NCI-H1436 treated with DMSO at 0.1 percent for 48 hours (cell line): Measurements from ENCODE around the gene TMEM163.
"Not testable (repeated sequence)": the region's sequence is repeated elsewhere in the genome, so short reads cannot be mapped to it uniquely, and the experiment has no call there.

Source experiments
- DNase-seq: peaks from one replicate; lab custom pipeline; 2025; lab: John Stamatoyannopoulos, UW

TMEM163 gene

DNA sequence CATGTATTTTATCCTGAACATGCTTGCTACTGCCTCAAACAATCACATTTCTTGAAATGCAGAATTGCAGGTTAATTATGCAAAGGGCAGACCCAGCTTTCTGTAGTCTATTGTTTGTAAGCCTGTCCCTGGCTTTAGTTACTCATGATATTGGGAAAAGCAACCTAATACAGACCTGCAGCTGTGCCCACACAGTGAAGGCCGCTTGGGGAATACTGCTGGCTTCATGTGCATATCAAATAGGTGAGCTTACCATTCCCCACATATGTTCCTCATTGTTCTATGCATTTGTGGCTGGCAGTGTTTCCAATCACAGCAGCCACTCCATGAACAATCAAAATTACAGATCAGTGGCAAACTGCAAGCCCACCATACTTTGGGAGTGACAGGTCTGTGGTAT, 186.3 kb downstream of the TMEM163 start:
- no peak for DNase-seq

DNA sequence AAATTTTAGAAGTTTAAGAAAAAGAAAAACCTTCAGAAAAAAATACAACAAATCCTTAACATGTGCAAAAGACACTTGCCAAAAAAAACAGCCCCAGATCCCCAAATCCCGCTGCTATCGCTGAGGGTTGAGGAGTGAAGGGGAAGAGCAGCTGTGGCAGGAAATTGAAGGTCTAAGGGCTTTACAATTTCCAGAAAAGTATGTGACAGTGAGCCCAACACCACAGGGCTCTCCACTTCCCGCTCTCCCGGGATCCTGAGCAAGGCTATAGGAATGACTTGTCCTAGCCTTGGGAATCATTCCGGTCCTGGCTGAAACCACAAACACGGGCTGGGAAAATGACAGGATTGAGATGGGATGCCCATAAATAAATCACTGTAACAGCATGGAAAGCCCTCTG, 191.4 kb downstream of the TMEM163 start:
- no peak for DNase-seq

DNA sequence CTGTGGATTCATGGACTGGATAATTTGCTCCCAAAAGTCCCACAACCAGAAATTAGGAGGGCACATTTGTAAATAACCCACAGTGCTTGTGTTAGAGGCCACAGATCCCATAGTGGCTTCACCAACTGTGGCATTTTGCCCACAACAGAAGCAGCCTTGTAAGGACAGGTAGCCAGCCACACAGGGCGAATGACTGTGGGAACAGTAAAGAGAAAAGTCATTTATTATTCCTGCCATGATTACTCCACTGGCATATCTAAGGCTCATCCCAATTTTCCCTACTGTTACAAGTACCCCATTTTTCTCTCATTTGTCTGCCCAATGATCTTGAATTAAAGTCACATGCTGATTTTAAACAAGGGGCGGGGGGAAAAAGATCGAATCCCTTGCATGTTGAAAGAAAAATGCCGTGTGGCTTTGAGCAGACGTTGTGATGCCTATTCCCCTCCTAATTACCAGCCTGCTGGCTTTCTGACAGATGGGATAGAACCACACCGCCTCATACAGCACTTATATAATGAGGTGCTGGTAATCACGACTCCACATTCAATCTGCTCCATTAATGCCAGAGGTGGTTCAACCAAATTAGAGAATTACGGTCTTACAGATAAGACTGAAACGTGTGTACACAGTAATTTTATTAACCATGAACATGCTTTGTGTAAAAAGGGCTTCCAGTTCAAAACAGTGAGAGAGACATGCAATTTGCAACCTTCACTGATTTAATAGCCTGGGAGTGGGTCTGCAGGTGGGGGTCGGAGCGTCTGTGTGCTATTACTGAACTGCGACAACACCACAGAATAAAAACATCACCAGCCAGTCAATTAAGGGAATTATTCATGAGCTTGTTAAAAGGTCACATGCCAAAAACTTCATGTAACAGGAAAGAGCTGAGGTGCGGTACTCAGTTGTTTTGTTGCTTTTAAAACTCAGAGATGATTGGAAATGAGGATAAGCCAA, 196.0 kb downstream of the TMEM163 start:
- peak; percentile 66 for DNase-seq

DNA sequence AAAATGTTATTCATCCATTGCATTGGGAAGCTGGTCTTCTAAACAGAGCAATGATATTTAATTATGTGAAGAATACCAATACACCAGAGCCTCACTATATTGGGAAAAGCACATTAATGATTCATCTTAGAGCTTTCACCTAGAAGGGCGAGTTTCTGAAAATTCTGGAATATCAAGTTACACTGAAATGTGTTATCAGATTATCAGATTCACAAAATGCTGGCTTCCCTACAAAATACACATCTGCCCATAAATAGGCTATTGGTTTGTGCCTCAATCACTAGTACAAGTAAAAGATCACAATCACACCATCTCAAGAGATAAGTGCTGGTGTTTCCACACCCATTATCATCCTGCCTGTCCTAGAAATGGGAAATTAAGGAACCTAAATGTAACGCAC, 200.7 kb downstream of the TMEM163 start:
- no peak for DNase-seq

DNA sequence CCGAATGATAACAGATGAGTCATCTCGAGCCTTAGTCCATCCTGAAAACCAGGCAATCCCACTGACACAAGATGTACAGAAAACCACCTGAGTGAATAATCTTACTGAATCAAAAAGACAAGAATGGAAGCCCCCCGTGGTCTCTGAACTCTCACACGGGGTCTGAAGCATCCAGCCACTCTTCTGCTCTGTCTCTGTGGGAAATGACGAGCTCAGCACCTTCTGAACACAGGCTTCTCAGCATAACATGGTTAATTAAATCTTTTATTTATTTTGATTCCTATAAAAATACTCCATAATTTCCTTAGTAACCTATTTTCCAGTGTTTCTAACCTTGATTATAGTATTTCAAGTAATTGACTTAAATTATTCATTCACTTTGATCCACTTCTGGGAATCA, 203.7 kb downstream of the TMEM163 start:
- no peak for DNase-seq

DNA sequence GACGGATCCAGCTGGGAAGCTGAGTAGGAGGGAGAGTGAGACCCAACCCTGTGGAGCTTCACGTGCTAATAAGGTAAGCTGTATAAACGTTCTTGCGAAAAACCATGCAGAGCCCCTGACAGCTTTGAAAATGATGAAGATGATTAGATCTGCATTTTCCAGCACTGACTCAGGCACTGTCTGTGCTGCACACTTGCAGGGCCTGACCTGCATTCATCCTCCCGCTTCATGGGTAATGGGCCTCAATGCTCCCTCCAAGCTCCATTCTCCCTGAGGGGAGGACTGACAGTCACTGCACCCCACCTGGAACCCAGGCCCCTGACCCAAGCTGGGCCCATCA, 205.4 kb downstream of the TMEM163 start:
- DNase-seq: no peak

DNA sequence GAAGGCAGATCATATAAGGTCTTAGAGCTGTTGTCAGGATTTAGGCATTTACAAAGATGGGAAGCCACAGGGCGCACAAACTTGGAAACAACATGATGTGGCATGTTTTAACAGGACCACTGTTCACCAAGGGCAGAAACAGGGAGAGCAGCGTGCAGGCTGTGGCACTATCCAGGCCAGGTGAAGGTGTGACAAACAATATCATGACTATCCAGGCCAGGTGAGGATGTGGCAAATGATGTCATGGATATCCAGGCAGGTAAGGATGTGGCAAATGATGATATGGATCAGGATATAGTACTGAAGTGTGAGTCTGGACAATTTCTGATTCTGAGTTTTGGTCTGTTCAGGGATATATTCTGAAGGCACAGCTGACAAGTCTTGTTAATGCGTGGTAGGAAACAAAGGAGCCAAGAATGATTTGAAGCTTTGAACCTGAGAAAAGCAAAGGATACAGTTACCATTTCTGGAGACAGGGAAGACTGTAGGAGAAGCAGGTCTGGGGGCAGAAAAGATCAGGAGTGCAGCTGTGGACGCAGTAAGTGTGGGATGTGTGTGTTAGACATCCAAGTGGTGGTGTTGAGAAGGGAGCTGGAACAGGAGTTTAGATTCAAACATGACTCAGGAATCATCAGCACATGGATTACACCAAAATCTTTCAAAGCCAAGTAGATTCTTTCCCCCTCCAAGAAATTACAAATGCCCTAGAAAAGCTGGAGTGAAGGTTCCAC, 205.9 kb downstream of the TMEM163 start:
- no peak for DNase-seq

DNA sequence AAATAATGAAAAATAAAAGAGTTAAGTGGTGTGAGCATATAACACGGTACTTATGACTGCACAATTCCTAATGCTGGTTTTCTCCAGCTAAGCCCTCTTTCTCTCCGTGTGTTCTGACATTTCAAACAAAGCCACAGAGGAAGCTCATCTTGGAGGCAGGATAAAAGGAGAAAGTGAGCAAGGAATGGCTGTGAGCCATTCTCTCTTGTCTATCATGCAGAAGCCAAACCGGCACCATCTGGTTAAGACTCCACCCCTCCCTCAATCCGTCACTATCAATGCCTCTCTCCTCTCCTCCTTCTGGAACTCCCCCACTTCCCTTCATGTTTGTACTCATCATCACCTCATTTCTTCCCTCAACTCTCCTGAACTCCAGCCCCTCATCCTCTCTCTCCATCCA, 210.4 kb downstream of the TMEM163 start:
- DNase-seq: no peak

DNA sequence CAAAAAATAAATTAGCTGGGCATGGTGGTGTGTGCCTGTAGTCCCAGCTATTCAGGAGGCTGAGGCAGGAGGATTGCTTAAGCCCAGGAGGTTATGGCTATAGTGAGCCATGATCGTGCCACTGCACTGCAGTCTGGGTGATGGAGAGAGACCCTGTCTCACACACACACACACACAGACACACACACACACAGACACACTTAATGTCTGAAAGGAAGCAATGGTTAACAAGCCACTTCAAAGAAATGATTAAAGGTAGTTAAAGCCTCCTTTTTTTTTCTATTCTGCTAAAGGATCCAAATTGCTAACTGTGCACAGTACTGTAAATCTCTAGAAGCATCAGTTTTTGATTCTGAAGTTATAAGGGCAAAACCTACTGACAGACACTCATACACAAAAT, 211.1 kb downstream of the TMEM163 start:
- DNase-seq: no peak

DNA sequence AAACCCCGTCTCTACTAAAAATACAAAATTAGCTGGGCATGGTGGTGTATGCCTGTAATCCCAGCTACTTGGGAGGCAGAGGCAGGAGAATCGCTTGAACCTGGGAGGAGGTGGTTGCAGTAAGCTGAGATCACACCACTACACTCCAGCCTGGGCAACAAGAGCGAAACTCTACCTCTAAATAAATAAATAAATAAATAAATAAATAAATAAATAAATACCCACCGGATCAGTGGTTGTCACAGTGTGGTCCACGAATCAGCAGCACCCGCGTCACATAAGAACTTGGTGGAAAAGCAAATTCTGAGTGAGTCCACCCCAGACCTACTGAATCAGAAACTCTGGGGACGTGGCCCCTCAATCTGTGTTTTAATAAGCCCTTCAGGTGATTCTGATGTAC, 211.6 kb downstream of the TMEM163 start:
- DNase-seq: not testable (repeated sequence)

DNA sequence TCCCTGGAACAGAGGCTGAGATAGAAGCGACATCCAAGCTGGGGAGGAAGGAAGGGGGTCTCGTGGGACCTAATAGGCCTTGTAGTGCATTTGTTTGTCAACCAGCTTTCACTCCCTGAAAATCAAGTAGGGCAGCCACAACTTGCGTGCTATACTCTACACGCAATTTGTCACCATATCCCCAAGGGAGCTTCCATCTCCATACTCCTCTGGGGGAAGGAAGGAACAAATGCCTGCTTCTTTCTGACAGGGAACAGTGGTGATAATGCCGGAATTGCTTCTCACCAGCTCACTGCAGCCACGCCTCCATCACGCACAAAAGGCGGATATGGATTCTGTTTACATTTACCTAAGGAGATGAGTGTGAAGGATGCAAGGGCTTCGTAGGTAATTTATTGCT, 213.4 kb downstream of the TMEM163 start:
- DNase-seq: no peak

DNA sequence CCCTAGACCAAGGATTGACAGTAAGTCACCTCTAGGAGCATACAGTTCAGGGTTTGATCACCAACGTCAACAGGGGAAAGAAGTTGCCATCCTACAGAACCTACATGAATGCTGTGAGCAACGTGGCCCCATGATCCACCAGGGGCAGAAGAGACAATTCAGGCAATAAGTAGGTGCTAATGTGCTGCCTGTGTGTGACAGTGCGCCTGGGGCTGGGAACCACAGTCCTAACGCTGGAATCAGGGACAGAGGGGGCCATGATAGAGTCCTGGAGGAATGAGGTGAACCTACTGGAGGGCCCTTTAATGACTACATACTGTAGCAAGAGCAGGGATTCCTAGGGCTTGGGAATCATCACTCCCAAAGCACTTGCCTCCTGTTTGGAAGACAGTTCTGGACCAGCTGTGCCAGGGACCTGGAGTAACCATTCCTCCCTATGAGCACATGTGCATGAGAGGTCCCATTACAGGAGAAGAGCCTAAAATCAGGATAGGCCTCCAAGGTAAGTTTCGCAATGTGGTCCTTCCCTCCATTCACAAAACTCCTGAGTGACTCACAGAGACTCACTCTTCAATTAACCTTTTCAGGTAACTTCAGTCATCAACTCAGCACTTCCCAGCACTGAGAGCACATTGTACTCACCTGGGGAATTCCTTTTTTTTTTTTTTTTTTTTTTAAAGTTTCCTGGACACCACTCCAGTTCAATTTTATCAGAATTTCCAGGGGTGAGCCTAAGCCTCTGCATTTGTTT, 214.0 kb downstream of the TMEM163 start:
- DNase-seq: no peak

DNA sequence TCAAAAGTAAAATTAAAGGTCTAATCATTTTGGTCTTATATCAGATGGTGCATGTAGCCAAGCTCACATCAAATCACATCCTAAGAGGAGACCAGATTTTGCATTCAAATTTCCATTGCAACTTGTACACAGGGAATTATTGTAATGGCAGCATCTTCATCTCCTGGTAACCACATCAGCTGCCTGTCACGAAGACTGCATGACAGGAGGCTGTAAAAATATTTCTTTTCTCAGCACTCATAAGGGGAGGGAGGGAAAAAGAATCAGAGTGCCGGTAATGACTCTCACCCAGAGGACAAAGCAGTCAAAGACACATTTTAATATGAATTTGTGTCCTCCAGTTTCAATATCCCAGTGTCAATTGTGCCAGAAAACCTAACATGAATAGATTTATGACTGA, 216.7 kb downstream of the TMEM163 start:
- DNase-seq: no peak

DNA sequence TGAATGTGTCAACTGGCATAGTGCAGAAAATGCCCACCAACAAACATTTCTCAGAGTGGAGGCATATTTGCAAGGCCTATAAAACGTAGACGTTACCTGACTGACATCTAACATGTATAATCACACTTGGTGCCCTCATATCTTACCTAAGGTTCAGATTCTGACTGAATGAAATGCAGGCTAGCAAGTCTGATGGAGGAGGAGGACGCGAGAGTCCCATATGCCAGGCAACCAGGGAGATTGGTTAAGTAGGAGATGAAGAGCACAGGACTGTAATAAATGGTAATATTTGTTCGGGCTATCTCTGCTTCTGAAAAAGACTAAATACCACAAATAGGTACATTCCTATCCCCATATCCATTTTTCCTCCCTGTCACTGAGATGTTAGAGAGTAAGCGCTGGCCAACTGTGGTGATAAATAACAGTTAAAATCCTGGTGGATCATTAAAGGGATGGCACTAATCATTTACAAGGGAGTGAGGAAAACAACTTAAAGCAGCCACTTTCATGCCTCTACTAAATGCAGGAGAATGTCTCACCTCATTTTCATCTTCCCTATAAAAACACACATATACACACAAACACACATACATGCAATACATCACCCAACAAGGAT, 217.2 kb downstream of the TMEM163 start:
- no peak for DNase-seq

DNA sequence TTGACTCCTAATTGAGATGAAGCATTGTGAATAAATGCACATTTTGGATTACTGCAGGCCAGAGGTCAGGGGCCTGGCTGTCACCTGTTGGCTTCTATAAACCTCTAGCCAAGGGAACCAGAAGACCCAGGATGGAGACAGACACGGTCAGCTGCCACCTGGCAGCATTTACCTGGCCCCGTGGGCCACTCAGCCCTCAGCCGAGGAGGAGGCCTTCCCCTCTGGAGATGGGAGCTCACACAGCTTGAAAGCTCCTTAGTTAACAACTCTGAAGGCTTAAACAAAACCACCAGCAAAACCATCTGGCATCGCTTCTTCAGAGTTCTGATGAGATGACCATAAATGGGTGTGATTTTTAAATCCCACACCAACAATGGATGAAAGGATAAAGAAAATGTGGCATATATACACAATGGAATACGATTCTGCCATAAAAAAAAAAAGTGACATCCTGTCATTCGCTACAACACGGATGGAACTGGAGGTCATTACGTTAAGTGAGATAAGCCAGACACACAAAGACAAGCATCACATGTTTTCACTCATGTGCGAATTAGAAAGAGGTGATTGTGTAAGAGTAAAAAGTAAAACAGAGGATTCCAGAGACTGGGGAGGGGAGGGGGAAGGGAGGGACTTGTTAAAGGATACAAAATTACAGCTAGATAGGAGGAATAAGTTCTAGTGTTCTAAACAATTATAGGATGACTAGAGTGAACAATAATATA, 218.4 kb downstream of the TMEM163 start:
- no peak for DNase-seq

DNA sequence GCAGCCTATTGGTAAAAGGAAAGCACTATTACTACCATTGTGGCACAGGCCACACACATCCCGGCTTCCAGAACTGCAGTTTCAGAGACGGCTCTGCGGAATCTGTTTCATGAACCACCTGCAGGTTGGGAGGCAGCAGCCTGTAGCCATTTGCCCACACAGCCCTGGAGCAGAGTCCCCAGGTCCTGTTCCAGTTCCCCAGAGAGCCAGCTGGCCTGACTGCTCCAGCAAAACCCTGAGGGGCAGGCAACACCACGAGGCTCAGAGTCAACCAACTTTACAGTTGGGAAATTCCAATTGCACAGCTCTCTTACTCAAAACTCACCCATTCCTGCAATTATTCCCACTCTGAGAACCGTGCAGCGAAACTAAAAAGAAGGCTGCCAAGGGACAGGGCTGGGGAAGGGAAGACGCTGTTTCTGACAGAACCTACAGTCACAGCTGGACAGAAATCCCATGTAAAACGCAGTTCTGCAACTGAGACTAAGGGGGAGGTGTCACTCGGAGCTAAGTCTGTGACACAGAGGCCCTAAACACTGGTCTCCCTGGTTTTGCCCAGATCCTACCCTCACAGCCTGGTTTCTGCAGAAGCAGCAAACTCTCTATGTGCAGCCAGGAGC, 219.4 kb downstream of the TMEM163 start:
- DNase-seq: no peak

DNA sequence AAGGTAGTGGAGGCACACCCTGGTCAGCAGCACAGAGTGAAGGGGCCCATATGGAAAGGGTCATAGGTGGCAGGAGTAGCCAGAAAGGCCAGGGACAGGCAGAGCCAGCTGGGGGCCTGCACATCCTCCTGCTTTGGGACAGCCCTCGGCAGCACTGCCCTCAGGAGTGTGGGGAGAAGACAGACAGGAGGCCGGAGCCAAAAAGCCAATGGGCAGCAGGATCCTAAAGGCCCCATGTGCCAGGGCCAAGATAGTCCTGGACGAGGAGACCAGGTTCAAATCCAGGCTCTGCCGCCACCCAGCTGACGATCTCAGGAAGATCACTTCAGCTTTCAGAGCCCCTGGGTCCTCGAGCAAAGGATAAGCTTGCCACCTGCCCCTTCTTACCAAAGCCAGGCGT, 220.1 kb downstream of the TMEM163 start:
- DNase-seq: no peak

DNA sequence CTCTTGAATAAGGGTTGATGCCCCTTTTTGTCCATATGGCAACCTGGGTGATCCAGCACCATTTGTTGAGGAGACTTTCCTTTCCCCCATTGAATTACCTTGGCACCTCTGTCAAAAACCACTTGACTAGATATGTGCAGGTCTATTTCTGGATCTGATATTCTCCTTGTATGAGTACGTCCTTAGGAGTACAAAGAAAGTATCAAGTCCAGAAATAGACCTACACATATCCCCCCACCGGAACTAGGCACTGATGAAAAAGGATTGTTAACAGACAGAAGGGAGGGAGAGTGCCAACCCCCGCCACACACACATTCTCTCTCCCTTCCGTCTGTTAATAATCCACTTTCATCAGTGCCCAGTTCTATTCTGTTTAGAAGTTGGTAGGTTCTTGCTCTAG, 225.0 kb downstream of the TMEM163 start:
- no peak for DNase-seq

DNA sequence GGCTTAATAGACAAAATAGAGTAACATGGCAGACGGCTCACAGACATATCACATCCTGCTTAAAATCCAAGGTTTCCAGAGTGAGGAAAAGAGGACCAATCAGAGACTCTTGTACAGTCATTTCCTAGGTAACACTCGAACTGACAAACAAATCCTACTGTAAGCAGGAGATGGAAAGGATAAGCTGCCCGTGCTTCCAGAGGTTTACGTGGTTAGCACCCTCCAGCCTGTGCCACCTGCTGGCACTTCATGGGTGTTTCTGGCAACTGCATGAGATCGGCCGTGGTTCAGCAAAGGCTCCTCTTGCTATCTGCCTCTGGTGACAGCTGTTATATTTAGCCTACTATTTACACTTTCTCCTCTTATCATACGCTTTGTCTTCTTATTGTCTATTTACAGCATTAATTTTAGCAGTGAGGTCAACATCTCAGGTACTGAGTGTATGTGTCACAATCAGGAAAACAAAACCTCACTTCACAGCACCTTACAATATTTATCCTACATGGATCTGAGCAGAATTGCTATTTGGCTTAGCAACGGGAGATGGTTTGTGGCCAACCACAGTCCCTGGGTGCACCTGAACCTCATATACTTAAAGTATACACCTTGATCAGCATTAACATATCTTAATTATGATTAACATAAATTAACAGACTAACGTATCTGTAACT, 226.9 kb downstream of the TMEM163 start:
- DNase-seq: peak; percentile 15

DNA sequence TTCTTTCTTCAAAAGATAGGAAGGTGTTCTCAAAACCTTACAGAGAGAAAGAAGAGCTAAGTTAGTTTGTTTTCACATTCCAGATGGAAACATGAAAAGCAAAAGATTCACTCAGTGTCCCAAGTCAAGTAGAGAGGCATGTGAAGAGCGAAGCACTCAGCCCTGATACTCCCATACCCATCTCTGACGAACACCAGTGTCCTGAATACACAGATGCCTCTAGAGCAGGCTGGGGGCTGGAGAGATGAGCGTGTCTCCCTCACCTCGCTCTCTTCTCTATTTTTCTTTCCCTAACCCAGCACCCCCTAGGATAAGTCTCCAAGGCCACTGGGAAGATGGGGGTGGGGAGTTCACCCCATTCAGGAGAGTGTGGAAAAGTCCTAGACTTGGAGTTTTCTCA, 227.8 kb downstream of the TMEM163 start:
- DNase-seq: no peak

DNA sequence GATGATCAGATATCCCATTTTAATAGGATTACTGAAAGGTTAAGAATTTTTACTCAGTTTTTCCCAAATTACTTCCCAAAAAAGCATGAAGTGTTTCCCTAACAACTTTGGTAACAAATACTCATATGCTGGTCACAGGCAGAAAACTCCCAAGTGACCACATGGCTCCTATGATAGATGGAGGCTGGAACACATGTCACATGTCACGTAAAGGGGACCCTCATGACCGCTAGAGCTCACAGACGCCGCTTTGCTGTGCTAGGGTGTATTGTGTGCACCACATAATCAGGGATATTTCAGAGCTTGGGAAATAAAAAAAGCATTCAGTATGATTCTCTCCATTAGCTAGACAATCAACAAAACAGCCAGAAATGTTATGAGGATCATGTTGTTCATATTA, 228.2 kb downstream of the TMEM163 start:
- DNase-seq: no peak
